ENCODE results near the gene IL13. TPM values are rescaled to one million over a fixed set of nuclear protein-coding genes. Genes with fewer than 3 reads are reported as not detected.

IL13 gene
- total and polyA plus RNA-seq, 4 donors = 0.15 TPM; not detected in 3

GRCh38 chr5:132674671-132675506, 16.9 kb downstream of the IL13 start:
- no peaks in the 10 kb centered on the region for H3K9me3 ChIP-seq (ENCODE audit: control insufficient read depth, low read length)
- no peaks in the 10 kb centered on the region for H3K36me3 ChIP-seq (ENCODE audit: control insufficient read depth in 1 of 2, insufficient read depth in 2 of 2, low read length in 1 of 2)
- no peaks in the 10 kb centered on the region for H3K27me3 ChIP-seq (ENCODE audit: control insufficient read depth in 1 of 2, insufficient read depth in 2 of 2, low read length in 1 of 2)
- ATAC-seq (ENCODE audit: low FRiP score) (peak; percentile 62), DNase-seq (peak in 1 of 2 donors; percentile 68)
- H3K4me1 ChIP-seq (ENCODE audit: control insufficient read depth in 1 of 2, insufficient read depth in 2 of 2, low read length in 2 of 2) = no peaks in the 10 kb centered on the region
- intact Hi-C loops (cut with DNase I) = no loop called here
- peak overlapping the region; percentile 89 to 93 for H3K27ac ChIP-seq (ENCODE audit: low read depth in 1 of 2, low read length in 2 of 2)
- 12 to 17% methylated on average over 13 of the region's 13 CpGs for WGBS, 2 donors
- no peak overlapping the region for H3K4me3 ChIP-seq (ENCODE audit: low read length in 2 of 2)

GRCh38 chr5:132675936-132676689, 18.1 kb downstream of the IL13 start:
- no peaks in the 10 kb centered on the region for H3K27me3 ChIP-seq (ENCODE audit: control insufficient read depth in 1 of 2, insufficient read depth in 2 of 2, low read length in 1 of 2)
- H3K4me3 ChIP-seq (ENCODE audit: low read length in 2 of 2) = no peak overlapping the region
- H3K9me3 ChIP-seq (ENCODE audit: control insufficient read depth, low read length) = no peaks in the 10 kb centered on the region
- DNase-seq (no peak), ATAC-seq (ENCODE audit: low FRiP score) (no peak)
- H3K27ac ChIP-seq (ENCODE audit: low read depth in 1 of 2, low read length in 2 of 2) = peak overlapping the region; percentile 48 to 76
- no peaks in the 10 kb centered on the region for H3K4me1 ChIP-seq (ENCODE audit: control insufficient read depth in 1 of 2, insufficient read depth in 2 of 2, low read length in 2 of 2)
- intact Hi-C loops (cut with DNase I) = no loop called here
- no peaks in the 10 kb centered on the region for H3K36me3 ChIP-seq (ENCODE audit: control insufficient read depth in 1 of 2, insufficient read depth in 2 of 2, low read length in 1 of 2)
- 90 to 92% methylated on average over 11 of the region's 11 CpGs for WGBS, 2 donors

- Histone ChIP-seq H3K4me3 (ENCODE audit: low read length in 2 of 2) (no peak overlapping the region), H3K4me1 (ENCODE audit: control insufficient read depth in 1 of 2, insufficient read depth in 2 of 2, low read length in 2 of 2) (no peaks in the 10 kb centered on the region), H3K9me3 (ENCODE audit: control insufficient read depth, low read length) (no peaks in the 10 kb centered on the region), H3K27ac (ENCODE audit: low read depth in 1 of 2, low read length in 2 of 2) (peak overlapping the region in 1 of 2 donors; percentile 83), H3K36me3 (ENCODE audit: control insufficient read depth in 1 of 2, insufficient read depth in 2 of 2, low read length in 1 of 2) (no peaks in the 10 kb centered on the region), H3K27me3 (ENCODE audit: control insufficient read depth in 1 of 2, insufficient read depth in 2 of 2, low read length in 1 of 2) (no peaks in the 10 kb centered on the region)
- 3 to 4% methylated on average over 7 of the region's 7 CpGs for WGBS, 2 donors
- ATAC-seq (ENCODE audit: low FRiP score) (peak; percentile 87), DNase-seq (peak; percentile 91 to 92)
- intact Hi-C loops (cut with DNase I) = no loop called here
Measured at GRCh38 chr5:132677191-132677590, 19.2 kb downstream of the IL13 start.

- 44 to 50% methylated on average over 15 of the region's 15 CpGs for WGBS, 2 donors
- no peak for ATAC-seq (ENCODE audit: low FRiP score)
- no peaks in the 10 kb centered on the region for H3K4me1 ChIP-seq (ENCODE audit: control insufficient read depth in 1 of 2, insufficient read depth in 2 of 2, low read length in 2 of 2)
- DNase-seq = no peak
- no peaks in the 10 kb centered on the region for H3K9me3 ChIP-seq (ENCODE audit: control insufficient read depth, low read length)
- H3K27me3 ChIP-seq (ENCODE audit: control insufficient read depth in 1 of 2, insufficient read depth in 2 of 2, low read length in 1 of 2) = no peaks in the 10 kb centered on the region
- H3K36me3 ChIP-seq (ENCODE audit: control insufficient read depth in 1 of 2, insufficient read depth in 2 of 2, low read length in 1 of 2) = no peaks in the 10 kb centered on the region
- peak overlapping the region in 1 of 2 donors; percentile 30 for H3K27ac ChIP-seq (ENCODE audit: low read depth in 1 of 2, low read length in 2 of 2)
- H3K4me3 ChIP-seq (ENCODE audit: low read length in 2 of 2) = no peak overlapping the region
- intact Hi-C loops (cut with DNase I) = no loop called here
Measured at GRCh38 chr5:132677682-132678400, 19.9 kb downstream of the IL13 start.

GRCh38 chr5:132678735-132679134, 20.8 kb downstream of the IL13 start:
- H3K9me3 ChIP-seq (ENCODE audit: control insufficient read depth, low read length) = no peaks in the 10 kb centered on the region
- WGBS, 2 donors = 95 to 96% methylated on average over 1 of the region's 1 CpG
- no peak overlapping the region for H3K27ac ChIP-seq (ENCODE audit: low read depth in 1 of 2, low read length in 2 of 2)
- ATAC-seq (ENCODE audit: low FRiP score) (no peak), DNase-seq (no peak)
- intact Hi-C loops (cut with DNase I) = no loop called here
- H3K27me3 ChIP-seq (ENCODE audit: control insufficient read depth in 1 of 2, insufficient read depth in 2 of 2, low read length in 1 of 2) = no peaks in the 10 kb centered on the region
- no peaks in the 10 kb centered on the region for H3K36me3 ChIP-seq (ENCODE audit: control insufficient read depth in 1 of 2, insufficient read depth in 2 of 2, low read length in 1 of 2)
- H3K4me3 ChIP-seq (ENCODE audit: low read length in 2 of 2) = no peak overlapping the region
- H3K4me1 ChIP-seq (ENCODE audit: control insufficient read depth in 1 of 2, insufficient read depth in 2 of 2, low read length in 2 of 2) = no peaks in the 10 kb centered on the region

- intact Hi-C loops (cut with DNase I) = no loop called here
- 90 to 94% methylated on average over 7 of the region's 7 CpGs for whole genome bisulfite sequencing, 2 donors
- Histone ChIP-seq H3K4me3 (ENCODE audit: low read length in 2 of 2) (no peak overlapping the region), H3K36me3 (ENCODE audit: control insufficient read depth in 1 of 2, insufficient read depth in 2 of 2, low read length in 1 of 2) (no peaks in the 10 kb centered on the region), H3K27me3 (ENCODE audit: control insufficient read depth in 1 of 2, insufficient read depth in 2 of 2, low read length in 1 of 2) (no peaks in the 10 kb centered on the region), H3K4me1 (ENCODE audit: control insufficient read depth in 1 of 2, insufficient read depth in 2 of 2, low read length in 2 of 2) (no peaks in the 10 kb centered on the region), H3K27ac (ENCODE audit: low read depth in 1 of 2, low read length in 2 of 2) (no peak overlapping the region), H3K9me3 (ENCODE audit: control insufficient read depth, low read length) (no peaks in the 10 kb centered on the region)
- DNase-seq (no peak), ATAC-seq (ENCODE audit: low FRiP score) (no peak)
Measured at GRCh38 chr5:132679166-132679565, 21.2 kb downstream of the IL13 start.

- ATAC-seq (ENCODE audit: low FRiP score) (no peak), DNase-seq (no peak)
- no peaks in the 10 kb centered on the region for H3K36me3 ChIP-seq (ENCODE audit: control insufficient read depth in 1 of 2, insufficient read depth in 2 of 2, low read length in 1 of 2)
- H3K27ac ChIP-seq (ENCODE audit: low read depth in 1 of 2, low read length in 2 of 2) = no peak overlapping the region
- no peaks in the 10 kb centered on the region for H3K4me1 ChIP-seq (ENCODE audit: control insufficient read depth in 1 of 2, insufficient read depth in 2 of 2, low read length in 2 of 2)
- no peak overlapping the region for H3K4me3 ChIP-seq (ENCODE audit: low read length in 2 of 2)
- no peaks in the 10 kb centered on the region for H3K9me3 ChIP-seq (ENCODE audit: control insufficient read depth, low read length)
- 93% methylated on average over 15 of the region's 15 CpGs for WGBS, 2 donors
- no peaks in the 10 kb centered on the region for H3K27me3 ChIP-seq (ENCODE audit: control insufficient read depth in 1 of 2, insufficient read depth in 2 of 2, low read length in 1 of 2)
- intact Hi-C loops (cut with DNase I) = no loop called here
Measured at GRCh38 chr5:132679717-132680380, 21.9 kb downstream of the IL13 start.

- Histone ChIP-seq H3K9me3 (ENCODE audit: control insufficient read depth, low read length) (no peaks in the 10 kb centered on the region), H3K4me1 (ENCODE audit: control insufficient read depth in 1 of 2, insufficient read depth in 2 of 2, low read length in 2 of 2) (no peaks in the 10 kb centered on the region), H3K27ac (ENCODE audit: low read depth in 1 of 2, low read length in 2 of 2) (no peak overlapping the region), H3K4me3 (ENCODE audit: low read length in 2 of 2) (no peak overlapping the region), H3K36me3 (ENCODE audit: control insufficient read depth in 1 of 2, insufficient read depth in 2 of 2, low read length in 1 of 2) (no peaks in the 10 kb centered on the region), H3K27me3 (ENCODE audit: control insufficient read depth in 1 of 2, insufficient read depth in 2 of 2, low read length in 1 of 2) (no peaks in the 10 kb centered on the region)
- no peak for DNase-seq
- no peak for ATAC-seq (ENCODE audit: low FRiP score)
- WGBS, 2 donors = 96 to 97% methylated on average over 8 of the region's 8 CpGs
- intact Hi-C loops (cut with DNase I) = no loop called here
Measured at GRCh38 chr5:132680780-132681475, 23.0 kb downstream of the IL13 start.

All from aorta (tissue), 5 donors.